ENCODE results near the gene POLR3C. TPM values are rescaled to one million over a fixed set of nuclear protein-coding genes. Genes with fewer than 3 reads are reported as not detected.

POLR3C gene
- total RNA-seq, 2 experiments from 2014 or later = 57.1 to 78.8 TPM

DNA sequence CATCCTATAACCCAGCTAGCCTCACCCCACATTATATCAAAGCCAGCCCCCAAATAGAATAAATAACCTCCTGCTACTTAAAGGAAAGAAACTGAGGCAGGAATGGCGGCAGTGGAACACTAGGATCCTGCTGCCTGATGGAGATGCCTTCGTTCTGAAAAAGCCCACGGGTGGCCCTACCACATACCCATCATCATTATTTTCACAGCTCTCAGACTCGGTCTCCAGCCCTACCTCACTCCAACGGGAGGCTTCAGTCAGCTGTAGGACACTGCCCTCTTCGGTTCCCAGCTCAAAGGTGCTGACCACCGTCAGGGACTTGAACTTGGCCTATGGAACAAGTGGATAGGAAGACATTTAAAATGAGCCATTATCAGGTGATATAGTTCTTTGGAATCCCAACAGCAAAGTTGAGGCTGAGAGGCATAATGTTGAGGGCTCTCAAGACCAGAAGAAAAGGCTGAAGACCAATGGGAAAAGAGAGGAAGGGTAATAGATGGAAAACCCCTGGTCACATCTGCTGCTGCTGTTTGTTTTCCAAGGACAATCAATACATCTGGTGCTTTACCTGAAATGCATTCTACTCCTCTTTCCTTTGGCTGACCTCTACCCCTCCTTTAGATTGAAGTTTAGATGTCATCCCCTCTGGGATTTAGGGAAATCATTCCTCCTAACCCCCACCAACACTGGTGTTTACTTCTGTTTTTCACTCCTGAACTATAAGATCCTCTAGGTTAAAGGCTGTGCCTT, 69.5 kb downstream of the POLR3C start:
- POLR2A ChIA-PET = no interaction called here

More for the DNA sequence above, 69.5 kb downstream of the POLR3C start:
- CTCF ChIA-PET (ENCODE audit: unreplicated experiment) = no interaction called here
- intact Hi-C loops (cut with micrococcal nuclease; ENCODE audit: unreplicated experiment) = no loop called here
- Histone ChIP-seq H3K27ac (ENCODE audit: low read depth, low read length, poor library complexity, severe bottlenecking) (no peak overlapping the region), H3K4me3 (ENCODE audit: low read depth, low read length, poor library complexity, severe bottlenecking) (no peak overlapping the region), H3K79me2 (ENCODE audit: insufficient read depth, low read depth, low read length) (no peaks in the 10 kb centered on the region), H3K4me2 (ENCODE audit: low read length) (no peak overlapping the region), H3K36me3 (ENCODE audit: insufficient read depth, low read length) (no peaks in the 10 kb centered on the region), H3K4me1 (ENCODE audit: insufficient read depth, low read length, poor library complexity, severe bottlenecking) (no peaks in the 10 kb centered on the region), H2AFZ (ENCODE audit: low read length) (no peak overlapping the region), H4K20me1 (ENCODE audit: insufficient read depth, low read length) (no peaks in the 10 kb centered on the region), H3K9me2 (ENCODE audit: insufficient read depth, low read length) (no peaks in the 10 kb centered on the region), H3K9me3 (ENCODE audit: low read length) (no peaks in the 10 kb centered on the region)
- BruUV-seq (replicated peaks) = no TSS peak
- TF ChIP-seq, protein P1, sequence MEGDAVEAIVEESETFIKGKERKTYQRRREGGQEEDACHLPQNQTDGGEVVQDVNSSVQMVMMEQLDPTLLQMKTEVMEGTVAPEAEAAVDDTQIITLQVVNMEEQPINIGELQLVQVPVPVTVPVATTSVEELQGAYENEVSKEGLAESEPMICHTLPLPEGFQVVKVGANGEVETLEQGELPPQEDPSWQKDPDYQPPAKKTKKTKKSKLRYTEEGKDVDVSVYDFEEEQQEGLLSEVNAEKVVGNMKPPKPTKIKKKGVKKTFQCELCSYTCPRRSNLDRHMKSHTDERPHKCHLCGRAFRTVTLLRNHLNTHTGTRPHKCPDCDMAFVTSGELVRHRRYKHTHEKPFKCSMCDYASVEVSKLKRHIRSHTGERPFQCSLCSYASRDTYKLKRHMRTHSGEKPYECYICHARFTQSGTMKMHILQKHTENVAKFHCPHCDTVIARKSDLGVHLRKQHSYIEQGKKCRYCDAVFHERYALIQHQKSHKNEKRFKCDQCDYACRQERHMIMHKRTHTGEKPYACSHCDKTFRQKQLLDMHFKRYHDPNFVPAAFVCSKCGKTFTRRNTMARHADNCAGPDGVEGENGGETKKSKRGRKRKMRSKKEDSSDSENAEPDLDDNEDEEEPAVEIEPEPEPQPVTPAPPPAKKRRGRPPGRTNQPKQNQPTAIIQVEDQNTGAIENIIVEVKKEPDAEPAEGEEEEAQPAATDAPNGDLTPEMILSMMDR (conservative IDR thresholded peaks at IDR 0.05; ENCODE audit: low read length) = no peak
- no peak for TF ChIP-seq EZH2phosphoT487 (IDR thresholded peaks at IDR 0.05; ENCODE audit: borderline replicate concordance, low read depth, low read length)
- DNase-seq (ENCODE audit: low spot score) = no peak

Small RNA genes lying within 50 kb of the gene (microRNA-seq; reads per million reads assigned to microRNA genes)
- gene MIR6736 (ENCODE audit: borderline replicate concordance) = not detected

Small RNA genes lying within 50 kb of the gene (small RNA-seq; reads per million reads assigned to genes)
- not detected for gene MIR6736

Other genes with a start within 250 kb of the POLR3C start
- gene GPR89A, start 216.2 kb upstream of the POLR3C start, total RNA-seq (2014; rRNA removed; shearing (Covaris generic)) = 31.7 and 39.7 TPM in 2 replicates
- 36.4 and 37.0 TPM in 2 replicates for gene GPR89A, start 216.2 kb upstream of the POLR3C start, total RNA-seq (2022)
- 0.80 TPM in 1 of 2 replicates, not detected in the other for gene PDZK1, start 116.8 kb upstream of the POLR3C start, total RNA-seq (2014; rRNA removed; shearing (Covaris generic))
- gene PDZK1, start 116.8 kb upstream of the POLR3C start, total RNA-seq (2022) = 0.23 TPM in 1 of 2 replicates, not detected in the other
- gene CD160, start 104.7 kb upstream of the POLR3C start, total RNA-seq (2014; rRNA removed; shearing (Covaris generic)) = 0.23 TPM in 1 of 2 replicates, not detected in the other
- gene CD160, start 104.7 kb upstream of the POLR3C start, total RNA-seq (2022) = not detected in 2 replicates
- 14.7 and 14.8 TPM in 2 replicates for gene RNF115, start 105 bp upstream of the POLR3C start, total RNA-seq (2014; rRNA removed; shearing (Covaris generic))
- gene RNF115, start 105 bp upstream of the POLR3C start, total RNA-seq (2022) = 23.9 and 24.0 TPM in 2 replicates
- 10.8 and 16.9 TPM in 2 replicates for gene NUDT17, start 21.4 kb downstream of the POLR3C start, total RNA-seq (2014; rRNA removed; shearing (Covaris generic))
- 39.3 and 39.4 TPM in 2 replicates for gene NUDT17, start 21.4 kb downstream of the POLR3C start, total RNA-seq (2022)
- 7.8 and 9.4 TPM in 2 replicates for gene PIAS3, start 34.9 kb downstream of the POLR3C start, total RNA-seq (2014; rRNA removed; shearing (Covaris generic))
- gene PIAS3, start 34.9 kb downstream of the POLR3C start, total RNA-seq (2022) = 28.1 and 32.8 TPM in 2 replicates
- not detected in 2 replicates for gene ANKRD35, start 61.7 kb downstream of the POLR3C start, total RNA-seq (2014; rRNA removed; shearing (Covaris generic))
- gene ANKRD35, start 61.7 kb downstream of the POLR3C start, total RNA-seq (2022) = not detected in 2 replicates
- 0.82 and 1.5 TPM in 2 replicates for gene ITGA10, start 85.8 kb downstream of the POLR3C start, total RNA-seq (2014; rRNA removed; shearing (Covaris generic))
- 0.87 and 1.5 TPM in 2 replicates for gene ITGA10, start 85.8 kb downstream of the POLR3C start, total RNA-seq (2022)
- gene PEX11B, start 94.5 kb downstream of the POLR3C start, total RNA-seq (2014; rRNA removed; shearing (Covaris generic)) = 18.2 and 19.5 TPM in 2 replicates
- 29.8 and 32.9 TPM in 2 replicates for gene PEX11B, start 94.5 kb downstream of the POLR3C start, total RNA-seq (2022)
- gene RBM8A, start 103.3 kb downstream of the POLR3C start, total RNA-seq (2014; rRNA removed; shearing (Covaris generic)) = 135 and 239 TPM in 2 replicates
- gene RBM8A, start 103.3 kb downstream of the POLR3C start, total RNA-seq (2022) = 177 and 200 TPM in 2 replicates
- gene LIX1L, start 133.8 kb downstream of the POLR3C start, total RNA-seq (2014; rRNA removed; shearing (Covaris generic)) = 10.2 and 11.6 TPM in 2 replicates
- 26.3 and 31.8 TPM in 2 replicates for gene LIX1L, start 133.8 kb downstream of the POLR3C start, total RNA-seq (2022)
- gene ANKRD34A, start 140.4 kb downstream of the POLR3C start, total RNA-seq (2014; rRNA removed; shearing (Covaris generic)) = 0.62 and 1.9 TPM in 2 replicates
- gene ANKRD34A, start 140.4 kb downstream of the POLR3C start, total RNA-seq (2022) = 4.5 and 4.8 TPM in 2 replicates
- 19.8 and 29.8 TPM in 2 replicates for gene POLR3GL, start 140.5 kb downstream of the POLR3C start, total RNA-seq (2014; rRNA removed; shearing (Covaris generic))
- gene POLR3GL, start 140.5 kb downstream of the POLR3C start, total RNA-seq (2022) = 27.3 and 30.7 TPM in 2 replicates
- 99.9 and 144 TPM in 2 replicates for gene TXNIP, start 172.4 kb downstream of the POLR3C start, total RNA-seq (2014; rRNA removed; shearing (Covaris generic))
- gene TXNIP, start 172.4 kb downstream of the POLR3C start, total RNA-seq (2022) = 50.3 and 76.8 TPM in 2 replicates
- gene HJV, start 197.5 kb downstream of the POLR3C start, total RNA-seq (2014; rRNA removed; shearing (Covaris generic)) = not detected in 2 replicates
- gene HJV, start 197.5 kb downstream of the POLR3C start, total RNA-seq (2022) = not detected in 2 replicates